Breast epithelium (tissue), 4 donors: ENCODE measurements around the gene ARL3. TPM values are rescaled to one million over a fixed set of nuclear protein-coding genes. Genes with fewer than 3 reads are reported as not detected.

Experiments
- DNase-seq, 2 donors: peaks; one replicate each; pipeline ENCODE4 v3.0.0-alpha.2; 2019; ENCODE audit warnings: low spot score in 2 of 2
- H3K27ac ChIP-seq, 2 donors: fragments of 200-600 bp; sonication (generic) in 1 of 2; one replicate each; pipeline ENCODE4 v1.5.1; 2016 to 2019; ENCODE audit warnings: mild to moderate bottlenecking in 1 of 2
- H3K27me3 ChIP-seq, 2 donors: fragments of 200-600 bp; sonication (generic) in 1 of 2; one replicate each; pipeline versions ENCODE4 v1.5.1 to v1.6.0; 2017 to 2019; ENCODE audit warnings: control low read depth in 1 of 2, mild to moderate bottlenecking in 1 of 2
- H3K36me3 ChIP-seq: fragments of 200-600 bp; one replicate; pipeline ENCODE4 v1.5.1; 2019
- H3K4me1 ChIP-seq, 2 donors: fragments of 200-600 bp; sonication (generic); one replicate each; pipeline ENCODE4 v1.5.1; 2016 to 2019; ENCODE audit warnings: control low read depth in 1 of 2
- H3K4me3 ChIP-seq, 3 donors: fragments of 200-600 bp; sonication (generic); 1 replicate in 2 of 3; 2 replicates in 1 of 3; pipeline ENCODE4 v1.5.1; 2016 to 2019; ENCODE audit warnings: mild to moderate bottlenecking in 3 of 3, moderate library complexity in 2 of 3
- H3K9me3 ChIP-seq, 2 donors: fragments of 200-600 bp; sonication (generic) in 1 of 2; one replicate each; pipeline ENCODE4 v1.5.1; 2016 to 2019; ENCODE audit warnings: control low read depth in 1 of 2
- POLR2A ChIP-seq: fragments of 450-650 bp; IDR thresholded peaks from one replicate; pipeline ENCODE4 v1.6.1; 2016; ENCODE audit warnings: antibody characterized with exemption, mild to moderate bottlenecking, moderate library complexity
- POLR2AphosphoS5 ChIP-seq, 3 donors: sonication (generic); formaldehyde crosslinking; IDR thresholded peaks; one replicate each; pipeline ENCODE4 v1.6.1; 2017; ENCODE audit warnings: antibody characterized with exemption in 3 of 3
- intact Hi-C: fragments of 100-400 bp; cut with DNase I; formaldehyde crosslinking; loops from one replicate; pipeline ENCODE4 v1.15.1; 2023; ENCODE audit warnings: low total_unique reads
- total RNA-seq, 3 donors: library from RNA; depleted of rRNA; stranded (reverse); fragments of >200 nt; gene quantifications; one replicate each; pipeline ENCODE4 v1.1.0, GENCODE V29; 2016
- TF ChIP-seq, protein P1 (sequence below), 3 donors: fragments of 450-650 bp; IDR thresholded peaks; one replicate each; pipeline ENCODE4 v1.5.1; 2016 to 2017; ENCODE audit warnings: antibody characterized with exemption in 3 of 3, mild to moderate bottlenecking in 3 of 3, moderate library complexity in 3 of 3

Gene ARL3
- total RNA-seq, 3 donors from 2014 or later: 5.1 to 7.3 (median 5.9) TPM

DNA sequence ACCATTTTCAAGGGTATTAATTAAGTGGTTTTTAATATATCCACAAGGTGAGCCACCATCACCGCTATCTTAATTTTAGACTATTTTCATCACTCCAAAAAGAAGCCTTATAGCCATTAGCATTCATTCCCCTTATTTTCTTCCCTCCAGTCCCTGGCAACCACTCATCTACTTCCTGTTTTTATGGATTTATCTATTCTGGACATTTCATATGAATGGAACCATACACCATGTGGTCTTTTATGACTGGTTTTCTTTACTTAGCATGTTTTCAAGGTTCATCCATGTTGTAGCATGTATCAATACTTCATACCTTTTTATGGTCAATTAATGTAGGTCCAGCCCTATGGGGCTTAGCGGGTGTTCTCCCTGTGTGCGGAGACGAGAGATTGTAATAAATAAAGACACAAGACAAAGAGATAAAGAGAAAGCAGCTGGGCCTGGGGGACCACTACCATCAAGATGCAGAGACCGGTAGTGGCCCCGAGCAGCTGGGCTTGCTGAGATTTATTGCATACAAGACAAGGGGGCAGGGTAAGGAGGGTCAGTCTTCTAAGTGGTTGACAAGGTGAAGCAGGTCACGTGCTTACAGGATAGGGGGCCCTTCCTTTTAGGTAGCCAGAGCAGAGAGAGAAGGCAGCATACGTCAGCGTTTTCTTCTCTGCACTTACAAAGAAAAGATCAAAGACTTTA, 44.2 kb upstream of the ARL3 start:
- no peaks in the 10 kb centered on the region for H3K27me3 ChIP-seq
- peak overlapping the region; percentile 27 to 61 for H3K27ac ChIP-seq
- no peaks in the 10 kb centered on the region for H3K4me1 ChIP-seq
- intact Hi-C loops: no loop called here
- no peaks in the 10 kb centered on the region for H3K36me3 ChIP-seq
- DNase-seq: no peak
- no peaks in the 10 kb centered on the region for H3K9me3 ChIP-seq
- peak overlapping the region in 1 of 3 donors; percentile 0 for H3K4me3 ChIP-seq
- TF ChIP-seq POLR2AphosphoS5 (IDR thresholded peaks at IDR 0.05): no peak
- TF ChIP-seq, protein P1, sequence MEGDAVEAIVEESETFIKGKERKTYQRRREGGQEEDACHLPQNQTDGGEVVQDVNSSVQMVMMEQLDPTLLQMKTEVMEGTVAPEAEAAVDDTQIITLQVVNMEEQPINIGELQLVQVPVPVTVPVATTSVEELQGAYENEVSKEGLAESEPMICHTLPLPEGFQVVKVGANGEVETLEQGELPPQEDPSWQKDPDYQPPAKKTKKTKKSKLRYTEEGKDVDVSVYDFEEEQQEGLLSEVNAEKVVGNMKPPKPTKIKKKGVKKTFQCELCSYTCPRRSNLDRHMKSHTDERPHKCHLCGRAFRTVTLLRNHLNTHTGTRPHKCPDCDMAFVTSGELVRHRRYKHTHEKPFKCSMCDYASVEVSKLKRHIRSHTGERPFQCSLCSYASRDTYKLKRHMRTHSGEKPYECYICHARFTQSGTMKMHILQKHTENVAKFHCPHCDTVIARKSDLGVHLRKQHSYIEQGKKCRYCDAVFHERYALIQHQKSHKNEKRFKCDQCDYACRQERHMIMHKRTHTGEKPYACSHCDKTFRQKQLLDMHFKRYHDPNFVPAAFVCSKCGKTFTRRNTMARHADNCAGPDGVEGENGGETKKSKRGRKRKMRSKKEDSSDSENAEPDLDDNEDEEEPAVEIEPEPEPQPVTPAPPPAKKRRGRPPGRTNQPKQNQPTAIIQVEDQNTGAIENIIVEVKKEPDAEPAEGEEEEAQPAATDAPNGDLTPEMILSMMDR (IDR thresholded peaks at IDR 0.05): no peak
- no peak for TF ChIP-seq POLR2A

DNA sequence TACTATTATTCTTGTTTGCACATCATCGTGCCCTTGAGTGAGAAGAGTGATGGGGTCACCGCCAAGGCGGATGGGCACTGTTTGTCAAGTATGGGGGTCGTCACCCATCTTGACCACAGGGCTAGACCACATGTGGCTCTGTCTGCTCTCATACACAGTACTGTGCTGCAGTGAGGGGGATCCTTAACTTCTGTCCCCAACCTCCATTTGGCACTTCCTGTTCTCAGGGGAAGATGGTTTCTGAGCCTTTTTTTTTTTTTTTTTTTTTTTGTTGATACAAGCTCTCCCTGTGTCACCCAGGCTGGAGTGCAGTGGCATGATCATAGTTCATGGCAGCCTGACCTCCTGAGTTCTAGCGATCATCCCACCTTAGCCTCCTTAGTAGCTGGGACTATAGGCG, 43.1 kb upstream of the ARL3 start:
- Histone ChIP-seq H3K36me3 (no peaks in the 10 kb centered on the region), H3K4me1 (peaks cover 0 to 4% of the 10 kb centered on the region in 2 donors), H3K27me3 (no peaks in the 10 kb centered on the region), H3K4me3 (no peak overlapping the region), H3K27ac (no peak overlapping the region), H3K9me3 (no peaks in the 10 kb centered on the region)
- TF ChIP-seq, protein P1 (IDR thresholded peaks at IDR 0.05): no peak
- TF ChIP-seq POLR2AphosphoS5 (IDR thresholded peaks at IDR 0.05) (no peak), POLR2A (no peak)
- no peak for DNase-seq
- intact Hi-C loops: no loop called here

GRCh38 chr10:102753718-102754117, 39.5 kb upstream of the ARL3 start:
- TF ChIP-seq, protein P1 (IDR thresholded peaks at IDR 0.05): no peak
- TF ChIP-seq POLR2AphosphoS5 (IDR thresholded peaks at IDR 0.05) (no peak), POLR2A (no peak)
- H3K27me3 ChIP-seq: no peaks in the 10 kb centered on the region
- H3K36me3 ChIP-seq: no peaks in the 10 kb centered on the region
- no peak for DNase-seq
- H3K9me3 ChIP-seq: no peaks in the 10 kb centered on the region
- H3K4me3 ChIP-seq: no peak overlapping the region
- intact Hi-C loops: no loop called here
- H3K27ac ChIP-seq: peak overlapping the region; percentile 83 to 92
- peaks cover 0 to 4% of the 10 kb centered on the region in 2 donors for H3K4me1 ChIP-seq

DNA sequence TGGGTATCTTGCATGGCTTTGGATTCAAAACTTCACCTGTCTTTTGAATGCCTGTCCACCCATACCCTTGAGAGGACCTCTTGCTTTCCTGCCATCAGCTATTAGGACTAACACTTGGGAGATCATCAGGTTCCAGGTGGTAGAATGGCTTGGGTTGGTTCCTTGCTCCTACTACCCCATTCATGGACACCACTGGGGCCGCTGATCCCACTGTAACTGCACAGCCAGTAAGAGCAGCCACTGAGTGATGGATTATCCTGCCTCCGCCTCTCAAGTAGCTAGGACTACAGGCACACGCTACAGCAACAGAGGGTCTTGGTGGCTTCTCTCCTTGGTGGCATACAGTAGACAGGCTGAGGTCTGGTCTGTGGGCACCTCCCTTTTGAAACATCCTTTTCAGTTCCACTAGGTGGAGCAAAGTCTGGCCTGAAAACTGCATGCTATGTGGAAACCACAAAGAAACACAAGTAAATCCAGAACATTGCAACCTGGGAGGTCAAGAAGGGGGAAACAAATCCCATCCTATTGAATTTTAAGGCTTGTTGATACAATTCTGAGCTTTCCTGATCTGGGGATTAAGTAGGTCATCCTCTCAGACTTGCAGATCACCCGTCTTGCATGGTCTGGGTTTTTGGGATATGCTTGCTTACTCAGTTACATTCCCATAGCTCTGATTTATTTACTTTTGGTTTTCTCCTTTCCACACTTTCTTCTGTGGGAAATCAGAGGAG, 38.9 kb upstream of the ARL3 start:
- no peaks in the 10 kb centered on the region for H3K36me3 ChIP-seq
- H3K27ac ChIP-seq: peak overlapping the region; percentile 83 to 92
- H3K4me1 ChIP-seq: peaks cover 0 to 4% of the 10 kb centered on the region in 2 donors
- TF ChIP-seq, protein P1 (IDR thresholded peaks at IDR 0.05): peak in 2 of 3 donors; percentile 52 to 67
- TF ChIP-seq POLR2AphosphoS5 (IDR thresholded peaks at IDR 0.05) (peak in 2 of 3 donors; percentile 26 to 38), POLR2A (no peak)
- H3K9me3 ChIP-seq: no peaks in the 10 kb centered on the region
- intact Hi-C loops: no loop called here
- no peaks in the 10 kb centered on the region for H3K27me3 ChIP-seq
- no peak for DNase-seq
- H3K4me3 ChIP-seq: no peak overlapping the region
